Femur (tissue), 1 donor: ENCODE measurements around the gene OSGIN1.

Source experiments
- DNase-seq: peaks from one replicate; pipeline ENCODE4 v3.0.0-alpha.2; 2017

The OSGIN1 gene

GRCh38 chr16:83958846-83959565, 6.0 kb downstream of the OSGIN1 start:
- DNase-seq: no peak

- DNase-seq: no peak
Observed at GRCh38 chr16:83959656-83960434, 6.8 kb downstream of the OSGIN1 start.

- DNase-seq: no peak
Observed at GRCh38 chr16:83960521-83961249, 7.6 kb downstream of the OSGIN1 start.

- no peak for DNase-seq
Observed at GRCh38 chr16:83961591-83961990, 8.6 kb downstream of the OSGIN1 start.

GRCh38 chr16:83963277-83964119, 10.5 kb downstream of the OSGIN1 start:
- no peak for DNase-seq

- DNase-seq: no peak
Observed at GRCh38 chr16:83964684-83965443, 11.8 kb downstream of the OSGIN1 start.

- DNase-seq: no peak
Observed at GRCh38 chr16:83965444-83966152, 12.6 kb downstream of the OSGIN1 start.

GRCh38 chr16:83966153-83966696, 13.2 kb downstream of the OSGIN1 start:
- DNase-seq: no peak

- DNase-seq: no peak
Observed at GRCh38 chr16:83967091-83967490, 14.1 kb downstream of the OSGIN1 start.

GRCh38 chr16:83967838-83968305, 14.8 kb downstream of the OSGIN1 start, which contains the start of gene NECAB2:
Gene NECAB2, plus strand, starts transcription at chr16:83968244. Its CDS starts 405 bp downstream, at chr16:83968649.
- peak; percentile 58 for DNase-seq

- no peak for DNase-seq
Observed at GRCh38 chr16:83968306-83968851, 15.3 kb downstream of the OSGIN1 start.

- no peak for DNase-seq
Observed at GRCh38 chr16:83968891-83969649, 16.0 kb downstream of the OSGIN1 start.

- DNase-seq: no peak
Observed at GRCh38 chr16:83969771-83970429, 16.9 kb downstream of the OSGIN1 start.

- DNase-seq: no peak
Observed at GRCh38 chr16:83970430-83970815, 17.4 kb downstream of the OSGIN1 start.

GRCh38 chr16:83971165-83972130, 18.4 kb downstream of the OSGIN1 start:
- no peak for DNase-seq

- DNase-seq: no peak
Observed at GRCh38 chr16:83972256-83973008, 19.4 kb downstream of the OSGIN1 start.

GRCh38 chr16:83973077-83973476, 20.0 kb downstream of the OSGIN1 start:
- DNase-seq: no peak
